HG03571 (cell line): ENCODE results near the gene ATP6V0E2.
"Not testable (repeated sequence)": the region's sequence is repeated elsewhere in the genome, so short reads cannot be mapped to it uniquely, and the experiment has no call there.

Experiments used
- ATAC-seq: cut with Tn5 transposase; IDR thresholded peaks from one replicate; pipeline ENCODE4 v1.9.1; 2021; ENCODE audit not compliant: unreplicated experiment

Gene ATP6V0E2

GRCh38 chr7:149877890-149878522, 4.2 kb downstream of the ATP6V0E2 start:
- ATAC-seq = no peak

GRCh38 chr7:149878523-149878921, 4.8 kb downstream of the ATP6V0E2 start:
- no peak for ATAC-seq

GRCh38 chr7:149879271-149879743, 5.5 kb downstream of the ATP6V0E2 start:
- no peak for ATAC-seq

GRCh38 chr7:149879766-149880637, 6.2 kb downstream of the ATP6V0E2 start:
- ATAC-seq = no peak

GRCh38 chr7:149880638-149881311, 7.0 kb downstream of the ATP6V0E2 start:
- ATAC-seq = no peak

- ATAC-seq = no peak
Observed at GRCh38 chr7:149881328-149882247, 7.8 kb downstream of the ATP6V0E2 start.

- no peak for ATAC-seq
Observed at GRCh38 chr7:149882248-149883047, 8.7 kb downstream of the ATP6V0E2 start.

GRCh38 chr7:149883048-149883438, 9.3 kb downstream of the ATP6V0E2 start:
- no peak for ATAC-seq

GRCh38 chr7:149883452-149883861, 9.7 kb downstream of the ATP6V0E2 start:
- peak; percentile 64 for ATAC-seq

GRCh38 chr7:149884016-149884415, 10.2 kb downstream of the ATP6V0E2 start:
- ATAC-seq = no peak

- ATAC-seq = no peak
Observed at GRCh38 chr7:149884541-149884940, 10.8 kb downstream of the ATP6V0E2 start.

GRCh38 chr7:149885191-149886017, 11.6 kb downstream of the ATP6V0E2 start:
- no peak for ATAC-seq

- ATAC-seq = no peak
Observed at GRCh38 chr7:149886018-149886415, 12.2 kb downstream of the ATP6V0E2 start.

- no peak for ATAC-seq
Observed at GRCh38 chr7:149887311-149887710, 13.5 kb downstream of the ATP6V0E2 start.

- not testable (repeated sequence) for ATAC-seq
Observed at GRCh38 chr7:149890715-149891114, 16.9 kb downstream of the ATP6V0E2 start.

- ATAC-seq = not testable (repeated sequence)
Observed at GRCh38 chr7:149894957-149895356, 21.2 kb downstream of the ATP6V0E2 start.

- ATAC-seq = not testable (repeated sequence)
Observed at GRCh38 chr7:149907776-149908376, 34.1 kb downstream of the ATP6V0E2 start.

GRCh38 chr7:149910219-149910618, 36.5 kb downstream of the ATP6V0E2 start:
- ATAC-seq = not testable (repeated sequence)
